NOMO-1 (cell line): ENCODE measurements around the gene MGLL.

Experiments used
- DNase-seq, 2 experiments: peaks; one replicate each; lab custom pipeline; 2025; ENCODE audit not compliant: unreplicated experiment in 2 of 2; lab: John Stamatoyannopoulos, UW

Gene MGLL

GRCh38 chr3:127730666-127731295 is 91.5 kb downstream of the MGLL start:
- DNase-seq, result peak in 1 of 2 experiments; percentile 24

- DNase-seq, result no peak
Measured at GRCh38 chr3:127730171-127730570, 92.1 kb downstream of the MGLL start.

- peak; percentile 95 to 100 for DNase-seq
Measured at GRCh38 chr3:127729556-127730056, 92.7 kb downstream of the MGLL start.

GRCh38 chr3:127728417-127729015 is 93.8 kb downstream of the MGLL start:
- no peak for DNase-seq

- no peak for DNase-seq
Measured at GRCh38 chr3:127726894-127727293, 95.4 kb downstream of the MGLL start.

GRCh38 chr3:127723011-127723567 is 99.2 kb downstream of the MGLL start:
- DNase-seq, result no peak

- no peak for DNase-seq
Measured at GRCh38 chr3:127722091-127722784, 100.1 kb downstream of the MGLL start.

- DNase-seq, result no peak
Measured at GRCh38 chr3:127720985-127721935, 101.1 kb downstream of the MGLL start.

- DNase-seq, result no peak
Measured at GRCh38 chr3:127720161-127720823, 102.0 kb downstream of the MGLL start.

GRCh38 chr3:127719369-127719768 is 102.9 kb downstream of the MGLL start:
- no peak for DNase-seq

- DNase-seq, result no peak
Measured at GRCh38 chr3:127718916-127719290, 103.4 kb downstream of the MGLL start.

GRCh38 chr3:127718245-127718915 is 103.9 kb downstream of the MGLL start:
- DNase-seq, result no peak

- DNase-seq, result no peak
Measured at GRCh38 chr3:127717357-127718244, 104.7 kb downstream of the MGLL start.

- no peak for DNase-seq
Measured at GRCh38 chr3:127716384-127716783, 105.9 kb downstream of the MGLL start.

- no peak for DNase-seq
Measured at GRCh38 chr3:127715532-127715931, 106.8 kb downstream of the MGLL start.

GRCh38 chr3:127714866-127715265 is 107.4 kb downstream of the MGLL start:
- no peak for DNase-seq

GRCh38 chr3:127714125-127714571 is 108.2 kb downstream of the MGLL start:
- no peak for DNase-seq
